Measurements from ENCODE around the gene ASXL2.
"Not testable (repeated sequence)": the region's sequence is repeated elsewhere in the genome, so short reads cannot be mapped to it uniquely, and the experiment has no call there.

ASXL2 gene

GRCh38 chr2:25738383-25739343 is 139.6 kb downstream of the ASXL2 start:
- no peak for DNase-seq (ENCODE audit: low read depth, low spot score)

GRCh38 chr2:25736899-25737515 is 141.3 kb downstream of the ASXL2 start:
- DNase-seq (ENCODE audit: low read depth, low spot score), result no peak

- no peak for DNase-seq (ENCODE audit: low read depth, low spot score)
These were observed 142.5 kb downstream of the ASXL2 start for GRCh38 chr2:25735835-25736234.

- DNase-seq (ENCODE audit: low read depth, low spot score), result no peak
These were observed 149.7 kb downstream of the ASXL2 start for GRCh38 chr2:25728559-25728958.

GRCh38 chr2:25726522-25726921 is 151.8 kb downstream of the ASXL2 start:
- DNase-seq (ENCODE audit: low read depth, low spot score), result no peak

- no peak for DNase-seq (ENCODE audit: low read depth, low spot score)
These were observed 152.4 kb downstream of the ASXL2 start for GRCh38 chr2:25725877-25726276.

- no peak for DNase-seq (ENCODE audit: low read depth, low spot score)
These were observed 153.5 kb downstream of the ASXL2 start for GRCh38 chr2:25724756-25725155.

- DNase-seq (ENCODE audit: low read depth, low spot score), result no peak
These were observed 156.1 kb downstream of the ASXL2 start for GRCh38 chr2:25722224-25722623.

- DNase-seq (ENCODE audit: low read depth, low spot score), result no peak
These were observed 157.7 kb downstream of the ASXL2 start for GRCh38 chr2:25720575-25720974.

- no peak for DNase-seq (ENCODE audit: low read depth, low spot score)
These were observed 163.5 kb downstream of the ASXL2 start for GRCh38 chr2:25714740-25715139.

- DNase-seq (ENCODE audit: low read depth, low spot score), result no peak
These were observed 165.8 kb downstream of the ASXL2 start for GRCh38 chr2:25712455-25712854.

- no peak for DNase-seq (ENCODE audit: low read depth, low spot score)
These were observed 166.5 kb downstream of the ASXL2 start for GRCh38 chr2:25711675-25712354.

GRCh38 chr2:25710750-25711149 is 167.5 kb downstream of the ASXL2 start:
- DNase-seq (ENCODE audit: low read depth, low spot score), result no peak

- DNase-seq (ENCODE audit: low read depth, low spot score), result no peak
These were observed 168.9 kb downstream of the ASXL2 start for GRCh38 chr2:25709349-25709748.

- no peak for DNase-seq (ENCODE audit: low read depth, low spot score)
These were observed 170.2 kb downstream of the ASXL2 start for GRCh38 chr2:25707927-25708590.

- not testable (repeated sequence) for DNase-seq (ENCODE audit: low read depth, low spot score)
These were observed 172.7 kb downstream of the ASXL2 start for GRCh38 chr2:25705575-25705974.

- DNase-seq (ENCODE audit: low read depth, low spot score), result no peak
These were observed 176.5 kb downstream of the ASXL2 start for GRCh38 chr2:25701801-25702200.

GRCh38 chr2:25700221-25700660 is 178.0 kb downstream of the ASXL2 start:
- DNase-seq (ENCODE audit: low read depth, low spot score), result no peak

GRCh38 chr2:25699216-25699615 is 179.1 kb downstream of the ASXL2 start:
- no peak for DNase-seq (ENCODE audit: low read depth, low spot score)

- DNase-seq (ENCODE audit: low read depth, low spot score), result no peak
These were observed 179.5 kb downstream of the ASXL2 start for GRCh38 chr2:25698752-25699151.

- DNase-seq (ENCODE audit: low read depth, low spot score), result no peak
These were observed 180.5 kb downstream of the ASXL2 start for GRCh38 chr2:25697559-25698341.
